Medulla oblongata (tissue), 1 donor: ENCODE measurements around the gene SPEN.
A peak's percentile ranks its signal among the peaks of the same experiment; 100 is the strongest.

Source experiments
- DNase-seq: peaks from one replicate; pipeline ENCODE4 v3.0.0-alpha.2; 2015; ENCODE audit errors: extremely low spot score

SPEN gene

GRCh38 chr1:15934211-15935055 is 86.9 kb downstream of the SPEN start:
- no peak for DNase-seq

GRCh38 chr1:15935056-15935950 is 87.8 kb downstream of the SPEN start:
- DNase-seq, result no peak

DNA sequence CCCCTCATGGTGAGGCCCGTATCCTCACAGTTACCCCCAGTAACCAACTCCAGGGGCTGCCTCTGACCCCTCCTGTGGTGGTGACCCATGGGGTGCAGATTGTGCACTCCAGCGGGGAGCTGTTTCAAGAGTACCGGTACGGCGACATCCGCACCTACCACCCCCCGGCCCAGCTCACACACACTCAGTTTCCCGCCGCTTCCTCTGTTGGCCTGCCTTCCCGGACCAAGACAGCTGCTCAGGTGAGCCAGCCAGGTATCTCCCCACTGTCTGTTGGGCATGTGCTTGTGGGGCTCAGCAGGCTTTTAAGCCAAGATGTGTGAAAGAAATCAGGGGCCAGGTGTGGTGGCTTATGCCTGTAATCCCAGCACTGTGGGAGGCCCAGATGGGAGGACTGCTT is 88.5 kb downstream of the SPEN start:
- DNase-seq, result no peak

DNA sequence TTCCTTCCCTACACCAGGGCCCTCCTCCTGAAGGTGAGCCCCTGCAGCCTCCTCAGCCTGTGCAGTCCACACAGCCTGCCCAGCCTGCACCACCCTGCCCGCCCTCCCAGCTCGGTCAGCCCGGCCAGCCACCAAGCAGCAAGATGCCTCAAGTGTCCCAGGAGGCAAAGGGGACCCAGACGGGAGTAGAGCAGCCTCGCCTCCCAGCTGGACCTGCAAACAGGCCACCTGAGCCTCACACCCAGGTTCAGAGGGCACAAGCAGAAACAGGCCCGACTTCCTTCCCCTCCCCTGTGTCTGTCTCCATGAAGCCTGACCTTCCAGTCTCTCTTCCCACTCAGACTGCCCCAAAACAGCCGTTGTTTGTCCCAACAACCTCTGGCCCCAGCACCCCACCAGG is 89.6 kb downstream of the SPEN start:
- DNase-seq, result no peak

GRCh38 chr1:15937706-15938168 is 90.2 kb downstream of the SPEN start:
- no peak for DNase-seq

- DNase-seq, result no peak
Observed at GRCh38 chr1:15938628-15939161, 91.2 kb downstream of the SPEN start.

DNA sequence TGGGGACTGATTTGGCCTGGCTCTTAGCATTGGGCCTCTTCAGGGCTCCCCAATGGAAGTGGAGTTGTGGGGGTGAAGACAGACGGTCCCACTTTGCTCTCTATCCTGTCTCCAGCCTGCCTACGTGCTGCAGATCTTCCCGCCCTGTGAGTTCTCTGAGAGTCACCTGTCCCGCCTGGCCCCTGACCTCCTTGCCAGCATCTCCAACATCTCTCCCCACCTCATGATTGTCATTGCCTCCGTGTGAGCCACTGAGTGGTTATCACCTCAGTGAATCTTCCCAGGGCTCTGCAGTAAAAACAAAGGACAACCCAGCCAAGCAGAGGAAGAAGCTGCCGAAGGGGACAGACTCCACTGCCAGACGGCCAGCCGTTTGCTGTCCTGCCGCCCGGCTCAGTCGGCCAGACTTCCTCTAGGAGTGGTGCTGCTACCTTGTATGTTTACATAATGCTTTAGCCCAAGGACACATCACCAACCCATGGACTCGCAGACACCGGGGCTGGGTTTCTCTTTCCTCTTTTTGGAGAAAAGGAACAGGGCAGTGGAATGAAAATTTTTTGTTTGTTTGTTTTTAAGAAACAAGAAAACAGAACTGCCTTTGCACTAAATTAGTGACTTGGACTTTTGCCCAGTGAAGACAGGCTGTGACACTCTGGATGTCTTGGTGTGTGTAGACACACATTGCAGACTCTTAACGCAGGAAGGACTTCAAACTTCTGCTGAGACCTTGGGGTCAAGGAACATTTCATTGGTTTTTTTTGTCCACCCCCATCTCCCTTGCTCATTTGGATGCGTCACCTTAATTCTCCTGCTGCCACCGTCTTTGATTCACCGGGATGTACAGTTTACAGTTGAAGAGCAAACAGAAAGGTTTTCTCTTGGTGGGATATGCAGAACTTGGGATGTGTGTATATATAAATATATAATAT is 91.9 kb downstream of the SPEN start:
- DNase-seq, result peak; percentile 33

GRCh38 chr1:15940110-15941043 is 92.9 kb downstream of the SPEN start:
- DNase-seq, result no peak

GRCh38 chr1:15941044-15941840 is 93.7 kb downstream of the SPEN start:
- no peak for DNase-seq

GRCh38 chr1:15941899-15942660 is 94.6 kb downstream of the SPEN start:
- no peak for DNase-seq

GRCh38 chr1:15942661-15943327 is 95.3 kb downstream of the SPEN start:
- no peak for DNase-seq

DNA sequence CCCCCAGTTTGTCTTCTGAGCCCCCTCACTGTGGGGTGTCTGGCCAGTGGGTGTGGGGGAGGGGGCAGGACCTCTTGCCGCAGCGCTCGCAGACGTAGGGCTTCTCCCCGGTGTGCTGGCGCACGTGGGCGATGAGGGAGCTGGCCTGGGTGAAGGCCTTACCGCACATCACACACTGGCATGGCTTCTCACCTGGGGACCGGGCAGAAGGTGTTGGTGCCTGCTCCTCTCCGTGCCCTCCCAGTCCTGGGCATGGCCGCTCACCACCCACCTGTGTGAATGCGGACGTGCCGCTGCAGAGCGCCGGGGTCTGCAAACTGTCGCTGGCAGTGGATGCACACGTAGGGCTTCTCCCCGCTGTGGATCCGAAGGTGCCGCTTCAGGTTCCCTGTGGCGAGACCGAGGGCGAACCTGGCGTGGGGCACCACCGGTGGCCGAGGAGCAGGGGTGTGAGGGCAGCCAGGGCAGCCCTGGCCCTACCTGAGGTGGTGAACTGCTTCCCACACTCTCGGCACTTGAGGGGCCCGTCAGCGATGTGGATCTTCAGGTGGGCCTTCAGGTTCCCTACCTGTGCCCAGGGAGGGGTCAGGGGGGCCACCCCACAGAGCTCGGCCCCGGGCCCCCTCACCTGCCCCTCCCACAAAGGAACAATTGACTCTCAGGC is 96.0 kb downstream of the SPEN start:
- DNase-seq, result no peak

DNA sequence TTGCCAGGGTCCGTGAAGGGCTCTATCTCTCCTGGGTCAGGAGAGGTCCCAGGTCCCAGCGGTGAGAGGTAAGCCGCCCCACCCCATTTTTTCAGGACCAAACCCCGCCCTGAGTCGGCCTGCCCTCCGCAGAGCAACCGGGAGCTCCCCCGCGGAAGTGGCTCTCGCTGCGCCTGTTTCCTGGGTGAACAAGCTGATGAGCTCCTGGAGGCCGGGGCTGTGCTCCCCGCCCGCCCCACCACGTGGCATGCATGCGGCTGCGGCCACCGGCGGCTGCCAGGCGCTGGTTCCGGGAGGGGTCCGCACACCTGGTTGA is 96.4 kb downstream of the SPEN start:
- no peak for DNase-seq

GRCh38 chr1:15944308-15945010 is 97.0 kb downstream of the SPEN start:
- DNase-seq, result no peak

DNA sequence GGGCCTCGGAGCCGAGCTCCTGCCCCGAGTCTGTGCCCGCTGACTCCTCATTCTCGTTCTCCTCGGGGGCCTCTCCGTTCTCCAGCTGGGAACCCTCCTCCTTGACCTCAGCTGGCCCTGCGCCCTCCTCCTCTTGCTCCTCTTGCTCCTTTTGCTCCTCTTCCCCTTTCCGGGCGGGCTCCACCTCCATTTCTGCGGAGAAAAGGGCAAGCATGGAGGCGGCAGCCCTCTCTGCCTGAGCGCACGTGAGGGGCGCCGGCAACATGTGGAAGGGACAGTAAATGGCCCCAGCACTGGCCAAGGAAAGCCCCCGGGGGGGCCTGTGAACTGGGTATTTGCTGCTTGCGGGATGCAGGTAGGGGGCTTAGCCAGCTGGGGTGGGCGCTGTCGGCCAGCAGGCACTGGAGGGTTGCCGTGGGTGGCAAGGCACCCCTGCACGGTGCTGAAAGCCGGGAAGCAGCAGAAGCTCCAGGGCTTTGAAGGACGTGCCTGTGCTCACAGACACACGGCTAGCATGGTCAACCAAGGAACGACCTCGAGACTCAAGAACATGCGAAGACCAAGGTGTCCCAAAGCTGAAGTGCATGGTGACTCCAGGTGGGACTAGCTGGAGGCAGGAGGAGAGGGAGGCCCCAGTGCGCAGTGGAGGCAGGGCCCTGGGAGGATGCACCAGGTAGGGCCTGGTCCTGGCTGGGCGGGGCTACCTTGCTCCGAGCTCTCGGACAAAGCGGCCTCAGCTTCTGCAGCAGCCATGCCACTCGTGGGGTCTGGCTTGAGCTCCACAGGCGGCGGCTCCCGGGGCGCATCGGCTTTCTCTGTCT is 97.7 kb downstream of the SPEN start:
- no peak for DNase-seq

DNA sequence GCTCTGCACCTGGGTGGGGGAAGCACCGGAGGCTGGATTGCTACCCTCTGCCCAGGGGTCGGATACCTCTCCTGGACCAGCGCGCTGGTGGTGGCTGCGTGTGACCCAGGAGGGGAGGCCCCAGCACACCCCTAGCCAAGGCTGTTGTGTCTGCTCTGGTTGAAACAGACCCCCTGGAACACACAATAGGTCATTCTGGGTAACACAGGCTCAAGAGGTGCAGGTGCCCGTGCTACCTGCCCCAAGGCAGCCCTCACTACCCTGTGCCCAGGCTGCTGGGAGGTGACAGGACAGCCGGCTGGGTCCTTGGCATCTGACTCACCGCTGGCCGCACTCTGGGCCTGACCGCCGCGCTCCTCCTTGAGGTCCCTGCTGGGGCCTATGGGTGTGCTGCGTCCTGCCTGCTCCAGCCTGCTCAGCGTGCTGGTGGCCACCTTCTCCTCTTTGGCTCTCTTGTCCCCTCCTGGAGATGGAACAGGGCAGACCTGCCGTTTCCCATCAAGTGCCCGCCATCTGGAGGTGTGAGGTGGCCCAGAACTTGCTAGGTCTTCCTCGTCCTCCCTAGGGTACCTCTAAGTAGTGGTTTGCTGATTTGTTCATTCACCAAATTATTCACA is 98.4 kb downstream of the SPEN start:
- no peak for DNase-seq
